Tibial artery (tissue), 4 donors: ENCODE results near the gene TMEM9B.

Experiments used
- DNase-seq, 2 donors: peaks; one replicate each; pipeline ENCODE4 v3.0.0-alpha.2; 2019
- H3K27ac ChIP-seq, 2 donors: fragments of 200-600 bp; sonication (generic) in 1 of 2; 1 replicate in 1 of 2; 2 replicates in 1 of 2; pipeline ENCODE4 v1.5.1; 2018 to 2019; ENCODE audit warnings: mild to moderate bottlenecking in 1 of 2
- H3K27me3 ChIP-seq, 2 donors: fragments of 200-600 bp; sonication (generic) in 1 of 2; one replicate each; pipeline versions ENCODE4 v1.5.1 to v1.6.0; 2016 to 2019
- H3K36me3 ChIP-seq, 3 donors: fragments of 200-600 bp; sonication (generic) in 2 of 3; one replicate each; pipeline ENCODE4 v1.5.1; 2016 to 2019; ENCODE audit warnings: mild to moderate bottlenecking in 2 of 3
- H3K4me1 ChIP-seq, 4 donors: fragments of 200-600 bp; sonication (generic) in 2 of 4; 1 replicate in 3 of 4; 2 replicates in 1 of 4; pipeline ENCODE4 v1.5.1; 2016 to 2019
- H3K4me3 ChIP-seq, 2 donors: fragments of 200-600 bp; sonication (generic) in 1 of 2; 1 replicate in 1 of 2; 2 replicates in 1 of 2; pipeline ENCODE4 v1.5.1; 2018 to 2019; ENCODE audit warnings: mild to moderate bottlenecking in 2 of 2
- H3K9me3 ChIP-seq, 3 donors: fragments of 200-600 bp; sonication (generic) in 1 of 3; one replicate each; pipeline ENCODE4 v1.5.1; 2016 to 2019
- CTCF ChIP-seq, 2 experiments: fragments of 200-600 bp in 1 of 2; fragments of 450-650 bp in 1 of 2; IDR thresholded peaks; one replicate each; pipeline ENCODE4 v1.5.1; 2017 to 2019; ENCODE audit warnings: antibody characterized with exemption in 2 of 2, mild to moderate bottlenecking in 1 of 2, moderate library complexity in 1 of 2
- intact Hi-C: fragments of 100-400 bp; cut with DNase I; formaldehyde crosslinking; loops from one replicate; pipeline ENCODE4 v1.15.0; 2023; ENCODE audit warnings: low total_unique reads

TMEM9B gene

GRCh38 chr11:8911029-8911823 is 53.0 kb downstream of the TMEM9B start, which contains the start of gene AKIP1:
Gene AKIP1 (plus strand): TSS chr11:8911189. CDS start chr11:8911450, 261 bp downstream.
- peak; percentile 95 to 97 for DNase-seq
- no peaks in the 10 kb centered on the region for H3K27me3 ChIP-seq
- no peaks in the 10 kb centered on the region for H3K36me3 ChIP-seq
- H3K4me3 ChIP-seq = peak within 1 kb of the TSS; percentile 93 to 97
- H3K27ac ChIP-seq = peak within 1 kb of the TSS; percentile 95 to 97
- H3K9me3 ChIP-seq = no peaks in the 10 kb centered on the region
- TF ChIP-seq CTCF (IDR thresholded peaks at IDR 0.05) = no peak
- intact Hi-C loops = no loop called here
- H3K4me1 ChIP-seq = peaks cover 0 to 41% (median 26%) of the 10 kb centered on the region in 4 donors

DNA sequence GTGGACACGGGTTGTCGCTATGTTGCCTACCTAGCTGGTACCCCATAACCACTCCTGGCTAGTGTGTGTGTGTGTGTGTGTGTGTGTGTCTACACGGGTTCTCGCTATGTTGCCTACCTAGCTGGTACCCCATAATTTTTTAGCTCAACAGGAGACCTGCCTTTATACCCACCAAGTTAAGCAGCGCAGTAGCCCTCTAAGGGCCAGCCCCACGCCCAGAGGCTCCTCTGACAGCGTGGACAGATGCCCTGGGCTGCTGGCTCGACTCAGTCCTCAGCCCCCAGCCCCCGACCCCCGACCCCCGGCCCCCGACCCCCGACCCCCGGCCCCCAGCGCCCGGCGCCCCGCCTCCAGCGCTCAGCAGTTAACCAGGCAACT is 53.6 kb downstream of the TMEM9B start:
- Histone ChIP-seq H3K9me3 (no peaks in the 10 kb centered on the region), H3K27ac (peak overlapping the region; percentile 95 to 97), H3K27me3 (no peaks in the 10 kb centered on the region), H3K36me3 (no peaks in the 10 kb centered on the region), H3K4me1 (peaks cover 0 to 38% (median 25%) of the 10 kb centered on the region in 4 donors), H3K4me3 (peak overlapping the region; percentile 93 to 97)
- no peak for TF ChIP-seq CTCF (IDR thresholded peaks at IDR 0.05)
- DNase-seq = no peak
- intact Hi-C loops = no loop called here

GRCh38 chr11:8908099-8908498 is 56.1 kb downstream of the TMEM9B start:
- intact Hi-C loops = no loop called here
- DNase-seq = no peak
- no peaks in the 10 kb centered on the region for H3K9me3 ChIP-seq
- no peak for TF ChIP-seq CTCF (IDR thresholded peaks at IDR 0.05)
- H3K4me3 ChIP-seq = no peak overlapping the region
- no peaks in the 10 kb centered on the region for H3K36me3 ChIP-seq
- H3K27me3 ChIP-seq = no peaks in the 10 kb centered on the region
- peaks cover 0 to 19% (median 12%) of the 10 kb centered on the region in 4 donors for H3K4me1 ChIP-seq
- no peak overlapping the region for H3K27ac ChIP-seq

- no peak for TF ChIP-seq CTCF (IDR thresholded peaks at IDR 0.05)
- no peak for DNase-seq
- Histone ChIP-seq H3K27ac (no peak overlapping the region), H3K4me1 (peaks cover 0 to 12% (median 6%) of the 10 kb centered on the region in 4 donors), H3K36me3 (no peaks in the 10 kb centered on the region), H3K27me3 (no peaks in the 10 kb centered on the region), H3K4me3 (no peak overlapping the region), H3K9me3 (no peaks in the 10 kb centered on the region)
- intact Hi-C loops = no loop called here
These were observed 57.1 kb downstream of the TMEM9B start for GRCh38 chr11:8907116-8907515.

DNA sequence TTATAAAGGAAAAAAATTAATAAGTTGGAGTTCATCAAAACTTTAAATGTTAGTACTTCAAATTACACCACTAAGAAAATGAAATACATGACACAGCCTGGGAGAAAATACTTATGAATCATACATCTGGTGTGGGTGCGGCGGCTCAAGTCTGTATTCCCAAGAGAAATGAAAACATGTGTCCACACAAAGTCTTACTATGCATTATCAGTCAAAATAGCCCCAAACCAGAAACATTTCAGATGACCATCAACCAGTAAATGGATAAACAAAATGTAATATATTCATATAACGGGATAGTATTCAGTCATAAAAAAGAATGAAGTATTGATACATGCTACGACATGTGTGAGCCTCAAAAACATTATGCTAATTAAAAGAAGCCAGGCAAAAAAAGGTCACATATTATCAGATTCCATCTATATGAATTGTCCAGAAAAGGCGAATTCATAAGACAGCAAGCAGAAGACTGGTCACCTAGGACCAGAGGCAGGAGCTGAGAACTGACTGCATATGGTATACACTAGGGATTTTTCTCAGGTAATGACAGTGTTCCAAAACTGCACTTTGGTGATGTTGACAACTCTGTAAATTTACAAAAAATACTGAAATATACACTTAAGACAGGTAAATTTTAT is 58.6 kb downstream of the TMEM9B start:
- no peak for TF ChIP-seq CTCF (IDR thresholded peaks at IDR 0.05)
- Histone ChIP-seq H3K27ac (no peak overlapping the region), H3K4me1 (peaks cover 0 to 10% (median 4%) of the 10 kb centered on the region in 4 donors), H3K27me3 (no peaks in the 10 kb centered on the region), H3K9me3 (no peaks in the 10 kb centered on the region), H3K36me3 (no peaks in the 10 kb centered on the region), H3K4me3 (no peak overlapping the region)
- intact Hi-C loops = no loop called here
- DNase-seq = no peak
